ENCODE measurements around the gene AMBRA1.

AMBRA1 gene

DNA sequence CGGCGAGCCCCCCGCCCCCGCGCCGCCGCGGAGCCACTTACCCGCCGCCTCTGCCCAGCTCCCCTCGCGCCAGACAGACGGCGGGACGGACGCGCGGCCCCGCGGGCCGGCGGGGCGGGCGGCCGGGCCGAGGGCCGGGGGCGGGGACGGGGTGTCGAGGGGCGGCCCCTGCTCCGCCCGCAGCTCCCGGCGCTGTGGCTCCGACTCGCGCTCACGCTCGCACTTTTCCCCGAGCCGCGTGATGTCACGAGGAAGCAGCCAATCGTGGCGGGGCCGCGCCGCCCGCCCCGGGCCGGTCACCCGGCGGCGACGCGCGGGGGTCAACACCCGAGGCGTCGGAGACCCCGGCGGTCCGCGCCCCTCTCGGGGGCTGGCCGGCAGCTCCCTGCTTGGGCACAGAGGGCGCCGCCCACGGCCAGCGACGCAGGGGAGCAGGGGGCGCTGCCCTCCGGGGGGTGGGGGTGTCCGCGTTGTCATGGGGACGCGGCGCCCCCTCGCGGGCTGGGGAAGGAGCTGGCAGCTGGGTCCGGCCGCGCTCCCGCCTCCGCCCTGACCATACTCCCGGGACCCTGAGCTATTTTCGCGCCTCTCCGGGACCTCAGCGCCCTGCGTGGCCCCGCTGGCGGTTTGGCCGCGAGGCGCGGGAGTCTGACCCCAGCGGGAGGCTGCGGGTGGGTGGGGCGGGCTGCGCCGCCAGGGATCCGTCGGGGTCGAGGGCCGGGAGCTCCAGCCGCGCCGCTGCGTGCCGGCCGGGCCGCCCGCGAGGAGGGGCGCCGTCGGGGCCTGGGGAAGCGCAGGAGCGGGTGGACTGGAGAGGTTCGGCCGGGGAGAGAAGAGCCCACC lies 202.0 kb downstream of the AMBRA1 start, which contains the start of gene CHRM4:
Gene CHRM4 (minus strand): TSS at position 199 of the 843 bp plus-strand sequence. CDS start 5,219 bp downstream, outside the sequence.
- no peak for FAIRE-seq

DNA sequence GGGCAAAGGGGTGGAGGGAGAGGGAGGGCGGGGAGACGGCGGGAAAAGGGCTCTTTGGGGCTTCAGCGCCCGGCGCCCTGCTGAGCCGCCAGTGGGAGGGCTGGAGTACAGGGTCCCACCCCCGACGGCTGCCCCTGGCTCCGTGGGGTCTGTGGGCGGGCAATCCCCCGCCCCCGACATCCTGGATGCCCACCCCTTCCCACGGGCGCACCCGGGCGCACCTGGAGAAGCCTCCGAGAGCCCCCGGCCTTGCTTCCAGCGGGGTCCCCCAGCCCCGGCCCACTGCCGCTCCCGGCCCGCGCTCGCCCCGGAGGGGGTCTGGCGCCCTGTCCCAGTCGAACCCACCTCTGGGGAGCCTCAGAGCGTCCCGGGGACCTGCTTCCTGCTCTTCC lies 202.6 kb downstream of the AMBRA1 start:
- no peak for FAIRE-seq

GRCh38 chr11:46390331-46391171 lies 203.3 kb downstream of the AMBRA1 start:
- FAIRE-seq, result no peak

DNA sequence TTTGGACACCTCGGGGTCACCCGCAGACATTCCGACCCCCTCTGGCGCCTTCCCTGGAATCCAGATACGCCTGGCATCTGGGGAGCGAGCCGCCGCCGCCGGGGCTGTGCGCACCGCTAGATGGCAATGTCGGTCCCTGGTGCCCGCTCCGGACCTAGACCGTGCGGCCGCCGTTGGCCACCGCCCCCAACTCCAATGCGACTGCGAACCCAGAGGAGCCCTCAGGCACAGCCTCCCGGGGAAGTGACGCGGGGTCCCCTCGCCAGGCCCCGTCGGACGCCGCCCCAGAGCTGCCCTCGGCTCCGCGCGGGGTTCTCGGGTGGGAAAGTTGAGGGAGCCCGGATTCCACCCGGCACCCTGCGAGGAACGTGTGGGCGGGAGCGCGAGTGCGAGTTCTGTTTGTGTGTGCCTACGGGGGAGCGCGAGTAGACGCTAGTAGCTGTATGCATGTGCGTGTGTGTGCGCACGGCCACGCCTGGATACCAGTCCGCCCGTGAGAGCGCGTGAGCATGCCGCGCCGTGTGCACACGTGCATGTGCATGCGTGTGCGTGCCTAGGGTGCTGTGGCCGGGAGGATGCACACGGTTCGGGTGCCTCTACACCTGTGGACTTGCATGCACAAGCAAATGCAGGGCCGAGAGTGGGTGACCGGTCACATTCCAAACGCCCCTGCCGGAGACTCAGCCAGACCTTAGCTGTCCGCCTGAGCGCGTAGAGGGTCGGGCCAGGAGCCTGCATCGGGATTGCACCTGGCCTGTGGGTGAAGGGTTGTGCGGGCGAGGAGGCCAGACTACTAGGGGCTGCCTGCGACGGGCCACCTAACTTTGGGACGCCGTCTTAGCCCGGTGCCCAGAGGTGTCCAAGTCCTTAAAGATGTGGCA lies 204.1 kb downstream of the AMBRA1 start:
- no peak for FAIRE-seq

DNA sequence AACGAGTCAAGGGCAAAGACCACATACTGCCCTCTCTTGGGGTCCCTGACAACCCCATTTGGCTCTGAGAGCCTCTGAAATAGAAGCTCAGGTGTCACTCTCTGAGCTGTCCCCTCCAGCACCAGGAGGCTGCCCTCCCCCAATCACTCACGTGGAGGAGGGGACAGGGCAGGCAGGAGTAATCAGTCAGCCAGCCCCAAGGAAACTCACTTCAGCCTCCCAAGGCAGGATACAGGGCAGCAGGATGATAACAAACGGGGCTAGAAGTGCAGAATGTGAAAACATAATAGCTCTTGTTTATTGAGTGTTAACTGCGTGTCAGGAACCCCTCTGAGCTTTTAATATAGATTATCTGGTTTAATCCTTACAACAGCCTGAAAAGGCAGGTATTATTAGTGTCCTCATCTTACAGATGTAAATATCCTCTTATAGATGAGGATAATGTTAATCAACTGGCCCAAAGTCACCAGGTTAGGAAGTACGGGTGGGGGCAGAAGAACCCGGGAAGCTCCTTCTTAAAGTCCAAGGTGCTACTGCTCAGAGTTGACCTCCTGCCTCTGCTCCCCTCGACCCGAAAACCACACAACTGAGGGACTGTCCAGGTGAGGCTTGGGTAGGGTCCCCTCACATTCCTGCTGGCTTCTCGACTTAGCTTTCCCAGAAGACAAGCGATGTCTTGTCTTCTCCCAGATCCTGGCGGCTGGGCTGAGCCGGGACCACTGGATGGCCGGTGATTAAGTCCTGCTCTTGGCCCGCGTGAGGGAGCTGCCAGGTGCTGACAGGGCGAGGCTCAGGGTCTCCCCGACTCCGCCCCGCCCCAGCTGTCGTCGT lies 205.0 kb downstream of the AMBRA1 start:
- FAIRE-seq, result no peak

GRCh38 chr11:46387919-46388618 lies 205.8 kb downstream of the AMBRA1 start:
- no peak for FAIRE-seq

DNA sequence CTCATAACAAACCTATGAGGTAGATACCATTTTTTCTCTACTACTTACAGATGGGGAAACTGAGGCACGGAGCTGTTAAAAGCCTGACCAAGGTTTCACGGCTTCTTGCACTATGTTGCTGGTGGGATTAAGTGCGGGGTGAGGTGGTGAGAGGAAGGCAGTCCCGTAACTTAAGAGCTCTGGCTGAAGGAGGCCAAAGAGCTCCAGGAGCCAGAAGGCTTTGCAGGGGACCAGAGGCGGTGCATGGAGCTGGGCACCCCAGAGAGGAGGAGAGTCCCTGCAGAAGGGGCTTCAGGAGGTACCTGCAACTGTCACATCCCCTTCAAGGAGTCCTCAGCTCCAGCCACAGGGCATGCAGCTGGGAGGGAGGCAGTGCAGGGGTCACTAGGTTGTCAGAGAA lies 206.4 kb downstream of the AMBRA1 start:
- no peak for FAIRE-seq

- FAIRE-seq, result no peak
Observed at GRCh38 chr11:46386674-46387073, 207.1 kb downstream of the AMBRA1 start.

DNA sequence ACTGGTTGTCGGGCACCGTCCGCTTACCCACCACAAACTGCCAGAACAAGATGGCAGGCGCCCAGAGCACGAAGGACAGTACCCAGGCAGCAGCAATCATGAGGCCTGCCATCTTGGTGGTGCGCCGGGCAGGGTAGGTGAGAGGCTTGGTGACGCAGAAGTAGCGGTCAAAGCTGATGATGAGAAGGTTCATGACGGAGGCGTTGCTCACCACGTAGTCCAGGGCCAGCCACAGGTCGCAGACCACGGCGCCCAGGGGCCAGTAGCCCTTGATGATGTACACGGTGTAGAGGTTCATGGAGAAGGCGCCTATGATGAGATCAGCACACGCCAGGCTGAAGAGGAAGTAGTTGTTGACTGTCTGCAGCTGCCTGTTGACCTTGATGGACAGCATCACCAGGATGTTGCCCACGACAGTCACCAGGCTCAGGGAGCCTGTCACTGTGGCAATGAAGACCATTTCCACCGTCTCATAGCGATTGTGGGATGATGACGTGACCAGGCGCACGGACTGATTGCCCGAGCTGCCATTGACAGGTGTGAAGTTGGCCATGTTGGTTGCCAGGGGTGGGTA lies 207.7 kb downstream of the AMBRA1 start:
- no peak for FAIRE-seq

DNA sequence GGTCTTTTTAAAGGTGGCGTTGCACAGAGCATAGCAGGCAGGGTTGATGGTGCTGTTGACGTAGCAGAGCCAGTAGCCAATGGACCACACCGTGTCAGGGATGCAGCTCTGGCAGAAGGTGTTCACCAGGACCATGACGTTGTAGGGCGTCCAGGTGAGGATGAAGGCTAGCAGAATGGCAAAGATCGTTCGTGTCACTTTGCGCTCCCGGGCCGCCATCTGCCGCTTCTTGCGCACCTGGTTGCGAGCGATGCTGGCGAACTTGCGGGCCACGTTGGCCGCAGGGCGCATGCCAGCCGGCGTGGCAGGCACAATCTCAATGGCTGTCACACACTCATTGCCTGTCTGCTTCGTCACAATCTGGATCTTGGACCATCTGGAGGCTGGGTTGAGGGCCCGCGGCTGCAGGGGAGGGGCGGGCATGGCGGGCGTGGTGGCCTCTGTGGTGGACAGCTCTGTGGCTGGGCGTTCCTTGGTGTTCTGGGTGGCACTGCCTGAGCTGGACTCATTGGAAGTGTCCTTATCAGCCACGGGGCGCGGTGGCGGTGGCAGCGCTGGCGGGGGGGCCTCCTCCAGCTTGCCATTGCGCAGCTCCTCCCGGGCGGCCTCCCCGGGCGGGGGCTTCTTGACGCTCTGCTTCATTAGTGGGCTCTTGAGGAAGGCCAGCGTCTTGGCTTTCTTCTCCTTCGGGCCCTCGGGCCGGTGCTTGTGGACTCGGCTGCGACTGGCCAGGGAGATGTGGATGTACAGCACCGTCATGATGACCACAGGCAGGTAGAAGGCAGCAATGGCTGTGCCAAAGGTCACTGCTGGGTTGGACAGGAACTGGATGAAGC lies 208.4 kb downstream of the AMBRA1 start:
- no peak for FAIRE-seq

GRCh38 chr11:46383974-46384701 lies 209.7 kb downstream of the AMBRA1 start:
- FAIRE-seq, result no peak

DNA sequence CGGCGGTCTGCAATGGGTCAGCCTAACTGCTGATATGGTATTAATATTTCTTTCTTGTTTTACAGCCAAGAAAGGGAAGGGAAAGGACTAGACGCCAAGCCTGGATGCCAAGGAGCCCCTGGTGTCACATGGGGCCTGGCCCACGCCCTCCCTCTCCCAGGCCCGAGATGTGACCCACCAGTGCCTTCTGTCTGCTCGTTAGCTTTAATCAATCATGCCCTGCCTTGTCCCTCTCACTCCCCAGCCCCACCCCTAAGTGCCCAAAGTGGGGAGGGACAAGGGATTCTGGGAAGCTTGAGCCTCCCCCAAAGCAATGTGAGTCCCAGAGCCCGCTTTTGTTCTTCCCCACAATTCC lies 210.4 kb downstream of the AMBRA1 start:
- no peak for FAIRE-seq

- FAIRE-seq, result no peak
Observed at GRCh38 chr11:46382646-46383403, 211.0 kb downstream of the AMBRA1 start.

- no peak for FAIRE-seq
Observed at GRCh38 chr11:46381819-46382645, 211.8 kb downstream of the AMBRA1 start.

DNA sequence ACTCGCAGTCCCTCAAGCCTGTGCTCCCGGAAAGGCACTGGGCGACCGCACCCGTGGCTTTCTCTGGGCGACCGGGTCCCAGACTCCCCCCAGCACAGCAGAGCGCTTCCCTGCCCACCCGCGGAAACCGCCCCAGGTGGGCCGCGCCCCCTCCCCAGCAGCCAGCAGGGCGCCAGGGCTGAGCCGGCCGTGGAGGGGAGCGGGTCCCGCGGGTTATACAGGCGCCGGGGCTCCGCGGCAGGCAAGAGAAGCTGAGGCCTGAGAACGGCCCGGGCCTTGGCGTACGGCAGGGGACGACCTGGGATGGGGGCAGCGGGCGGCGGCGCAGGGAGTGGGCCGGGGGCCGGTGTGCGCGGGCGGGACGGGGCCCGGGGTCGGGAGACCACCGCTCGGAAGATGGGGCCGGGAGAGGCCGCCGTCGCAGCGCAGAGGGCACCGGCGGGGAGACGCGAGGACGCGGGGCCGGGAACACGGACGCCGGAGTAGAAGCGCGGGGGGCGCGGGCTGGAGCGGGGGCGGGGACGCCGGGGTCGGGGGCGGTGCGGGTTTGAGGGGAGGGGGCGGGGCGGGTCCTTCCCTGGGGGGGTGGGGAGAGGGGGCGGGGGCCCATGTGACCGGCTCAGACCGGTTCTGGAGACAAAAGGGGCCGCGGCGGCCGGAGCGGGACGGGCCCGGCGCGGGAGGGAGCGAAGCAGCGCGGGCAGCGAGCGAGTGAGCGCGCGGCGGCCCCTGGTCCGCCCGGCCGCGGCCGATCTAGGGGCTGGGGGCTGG lies 212.6 kb downstream of the AMBRA1 start, which contains the start of gene MDK:
Gene MDK (plus strand): TSS at position 622 of the 771 bp plus-strand sequence. CDS start 389 bp downstream, outside the sequence.
- no peak for FAIRE-seq

- no peak for FAIRE-seq
Observed at GRCh38 chr11:46380340-46381047, 213.3 kb downstream of the AMBRA1 start.
